ENCODE measurements around the gene DPH6.
A peak's percentile ranks its signal among the peaks of the same experiment; 100 is the strongest.

Gene DPH6

DNA sequence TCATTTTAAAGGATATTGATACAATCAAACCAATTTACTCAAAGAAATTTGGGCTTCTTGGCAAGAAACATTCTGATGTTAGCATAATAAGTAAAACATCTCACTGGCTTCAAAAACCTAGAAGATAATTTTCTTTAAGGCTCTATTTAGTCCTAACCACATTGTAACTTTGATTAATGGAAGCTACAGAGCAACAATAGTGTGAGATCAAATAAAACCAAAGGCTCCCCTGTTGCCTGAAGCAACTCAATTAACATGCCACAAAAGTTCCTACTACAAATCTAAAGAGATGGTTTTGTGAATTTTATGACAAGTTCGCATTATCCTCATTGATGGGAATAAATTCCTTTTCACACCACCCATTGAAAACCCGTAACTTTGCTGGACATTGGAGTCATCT, 5.9 kb downstream of the DPH6 start:
- no peak for DNase-seq

GRCh38 chr15:35535365-35535916, 10.5 kb downstream of the DPH6 start:
- DNase-seq = no peak

DNA sequence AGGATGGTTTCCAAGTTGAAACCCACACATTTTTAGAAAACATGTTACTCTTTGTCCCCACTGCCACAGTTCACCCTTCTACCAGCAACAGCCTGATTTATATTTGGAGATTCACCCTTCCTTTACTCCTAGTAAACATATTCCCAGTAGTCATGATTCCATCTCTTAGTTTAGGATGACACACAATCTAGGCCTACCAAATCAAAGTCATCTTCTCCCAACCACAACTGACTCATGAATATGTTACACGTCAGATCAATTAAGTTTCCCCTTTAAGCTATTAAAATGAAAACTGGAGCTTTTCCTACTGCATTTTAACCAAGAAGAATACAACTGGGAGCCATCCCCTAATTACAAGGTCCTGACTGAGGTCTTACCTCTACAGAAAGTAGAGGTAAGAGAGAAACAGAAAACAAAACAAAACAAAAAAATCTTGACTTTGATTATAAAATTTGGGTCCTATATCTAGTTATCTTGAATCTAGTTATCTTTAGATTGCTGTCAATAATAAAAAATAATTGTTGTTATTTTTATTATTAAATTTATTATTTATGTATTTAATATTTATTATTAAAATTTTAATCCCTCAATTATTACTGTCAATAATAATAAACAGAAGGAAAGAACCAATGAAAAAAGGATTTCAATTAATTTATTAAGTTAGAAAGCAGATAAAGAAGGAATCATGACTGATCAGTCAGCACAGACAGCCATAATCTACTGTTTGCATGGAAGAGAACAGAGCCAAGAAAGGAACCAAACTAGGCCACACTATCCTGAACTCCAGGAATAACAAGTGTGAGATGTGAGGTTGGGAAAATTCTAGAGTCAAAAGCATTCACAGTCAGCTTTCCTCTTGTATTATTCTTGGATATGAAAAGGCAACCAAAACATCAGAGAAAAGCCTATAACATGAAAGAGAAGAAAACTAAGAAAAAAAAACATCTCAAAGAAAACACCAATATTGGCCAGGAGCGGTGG, 12.5 kb downstream of the DPH6 start:
- no peak for DNase-seq

GRCh38 chr15:35530698-35531097, 15.3 kb downstream of the DPH6 start:
- DNase-seq = no peak

GRCh38 chr15:35529784-35530183, 16.2 kb downstream of the DPH6 start:
- DNase-seq = no peak

- DNase-seq = no peak
Observed at GRCh38 chr15:35522061-35522460, 23.9 kb downstream of the DPH6 start.

DNA sequence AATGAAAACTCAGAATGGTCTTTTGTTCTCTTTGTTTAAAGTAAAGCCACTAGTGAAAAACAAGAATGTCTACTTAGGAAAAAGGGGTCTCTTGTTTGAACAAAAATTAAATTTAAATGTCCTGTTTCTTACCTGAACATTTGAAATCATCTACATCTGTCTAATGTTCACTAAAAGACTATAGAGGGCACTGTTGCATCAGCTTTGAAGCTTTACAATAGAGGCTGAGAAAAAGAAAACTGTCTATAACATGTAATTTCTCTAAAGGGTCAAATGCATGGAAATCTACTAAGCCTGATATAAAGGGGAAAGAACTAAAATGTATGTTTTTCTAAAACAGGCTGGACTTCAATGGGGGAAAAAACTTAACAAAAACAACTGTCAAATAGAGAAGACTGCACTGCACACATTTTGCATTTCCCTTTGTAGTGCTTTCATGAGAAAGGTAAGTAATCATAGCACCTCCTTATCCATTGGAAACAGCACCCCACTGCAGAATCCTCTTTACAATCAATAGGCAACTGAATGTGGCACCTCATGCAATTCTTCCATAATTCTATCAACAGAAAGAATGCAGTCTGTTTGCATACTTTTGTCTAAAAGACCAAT, 26.3 kb downstream of the DPH6 start:
- peak; percentile 3 for DNase-seq

- no peak for DNase-seq
Observed at GRCh38 chr15:35519052-35519451, 26.9 kb downstream of the DPH6 start.

DNA sequence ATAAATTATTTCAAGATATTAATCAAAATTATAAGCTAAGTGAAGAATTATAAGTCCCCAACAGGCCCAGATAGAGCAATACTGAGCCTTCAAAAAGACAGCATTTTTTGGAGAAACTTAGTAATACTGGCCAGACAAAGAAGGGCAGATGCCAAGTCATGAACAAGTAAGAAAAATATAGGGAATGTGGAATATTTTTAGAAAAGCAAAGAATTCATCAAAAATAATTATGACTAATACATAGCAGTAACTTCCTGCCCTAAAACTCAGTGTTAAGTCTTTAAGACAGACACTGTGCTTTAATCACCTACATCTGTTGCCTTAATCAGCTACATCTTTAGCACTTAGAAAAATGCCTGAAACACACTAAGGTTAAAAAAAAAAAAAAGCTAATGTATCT, 31.2 kb downstream of the DPH6 start:
- no peak for DNase-seq

- DNase-seq = no peak
Observed at GRCh38 chr15:35507932-35508638, 37.9 kb downstream of the DPH6 start.

- no peak for DNase-seq
Observed at GRCh38 chr15:35506272-35506870, 39.6 kb downstream of the DPH6 start.

GRCh38 chr15:35505809-35506208, 40.2 kb downstream of the DPH6 start:
- no peak for DNase-seq

GRCh38 chr15:35505141-35505540, 40.8 kb downstream of the DPH6 start:
- DNase-seq = no peak

DNA sequence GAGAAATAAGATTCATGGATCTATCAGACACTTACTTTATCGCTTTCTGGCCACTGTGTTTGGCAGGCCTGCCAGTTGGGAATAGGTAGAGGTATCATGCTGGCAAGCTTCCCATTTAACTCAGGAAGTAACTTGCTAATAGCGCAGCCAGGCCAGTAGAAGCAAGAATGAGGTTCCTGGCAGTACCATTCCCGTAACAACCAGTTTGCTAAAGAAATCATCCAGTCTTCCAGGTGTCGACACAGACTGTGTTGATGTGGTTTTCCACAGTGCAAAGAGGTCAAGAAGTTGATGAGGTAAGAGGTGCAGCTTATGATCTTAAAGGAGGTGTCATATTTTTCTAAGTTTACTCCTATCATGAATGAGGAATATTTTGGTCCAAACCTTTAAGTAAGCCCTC, 46.2 kb downstream of the DPH6 start:
- DNase-seq = no peak

- no peak for DNase-seq
Observed at GRCh38 chr15:35496585-35496984, 49.4 kb downstream of the DPH6 start.

- peak; percentile 82 for DNase-seq
Observed at GRCh38 chr15:35495080-35495479, 50.9 kb downstream of the DPH6 start.

- DNase-seq = peak; percentile 74
Observed at GRCh38 chr15:35491999-35492398, 54.0 kb downstream of the DPH6 start.

DNA sequence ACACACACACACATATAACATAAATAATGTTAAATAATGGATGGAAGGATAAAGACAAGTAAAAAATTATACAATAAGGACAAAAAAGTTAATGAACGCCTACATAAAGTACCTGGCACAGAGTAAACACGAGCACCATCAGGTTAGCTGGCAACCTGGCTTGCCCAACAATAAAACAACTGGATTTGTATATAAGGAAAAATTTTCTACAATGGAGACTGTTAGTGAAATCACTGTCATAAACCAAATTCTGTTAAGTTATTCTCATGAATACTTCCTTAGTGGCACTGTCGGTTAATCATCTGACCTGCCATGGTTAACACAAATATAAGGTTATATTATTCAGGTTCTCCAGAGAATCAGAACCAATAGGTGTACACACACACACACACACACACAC, 54.8 kb downstream of the DPH6 start:
- no peak for DNase-seq

DNA sequence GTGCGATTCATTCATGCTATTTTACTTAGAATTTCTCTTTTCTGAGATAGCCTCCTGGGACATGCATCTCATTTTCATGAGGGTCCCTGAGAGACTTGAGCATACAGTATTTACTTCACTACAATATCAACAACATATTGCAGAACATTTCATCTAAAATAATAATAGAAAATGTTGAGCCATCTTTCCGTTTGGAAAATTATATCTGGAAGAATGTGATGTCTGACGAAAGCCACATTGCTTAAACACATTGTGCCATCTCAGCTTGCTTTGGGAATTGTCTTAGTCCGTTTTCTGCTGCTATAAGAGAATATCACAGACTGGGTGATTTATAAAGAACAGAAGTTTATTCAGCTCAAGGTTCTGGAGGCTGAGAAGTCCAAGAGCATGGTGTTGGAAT, 55.5 kb downstream of the DPH6 start:
- no peak for DNase-seq

DNA sequence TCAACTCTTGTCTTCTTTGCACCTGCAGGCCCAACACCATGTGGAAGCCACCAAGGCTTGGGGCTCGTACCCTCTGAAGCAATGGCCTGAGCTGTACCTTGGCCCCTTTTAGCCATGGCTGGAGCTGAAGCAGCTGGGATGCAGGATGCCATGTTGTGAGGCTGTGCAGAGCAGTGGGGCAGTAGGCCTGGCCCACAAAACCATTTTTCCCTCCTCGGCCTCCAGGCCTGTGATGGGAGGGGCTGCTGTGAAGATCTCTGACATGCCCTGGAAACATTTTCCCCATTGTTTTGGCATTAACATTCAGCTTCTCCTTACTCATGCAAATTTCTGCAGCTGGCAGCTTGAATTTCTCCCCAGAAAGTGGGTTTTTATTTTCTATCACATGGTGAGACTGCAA, 58.5 kb downstream of the DPH6 start:
- DNase-seq = no peak

DNA sequence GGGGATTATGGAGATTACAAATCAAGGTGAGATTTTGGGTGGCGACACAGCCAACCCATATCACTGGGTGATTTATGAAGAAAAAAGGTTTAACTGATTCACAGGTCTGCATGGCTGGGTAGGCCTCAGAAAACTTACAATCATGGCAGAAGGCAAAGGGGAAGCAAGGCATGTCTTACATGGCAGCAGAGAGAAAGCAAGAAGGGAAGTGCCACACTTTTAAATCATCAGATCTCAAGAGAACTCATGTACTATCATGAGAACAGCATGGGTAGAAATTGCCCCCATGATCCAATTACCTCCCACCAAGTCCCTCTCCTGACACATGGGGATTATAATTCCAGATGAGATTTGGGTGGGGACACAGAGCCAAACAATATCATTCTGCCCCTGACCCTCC, 59.7 kb downstream of the DPH6 start:
- DNase-seq = no peak

- DNase-seq = no peak
Observed at GRCh38 chr15:35485411-35485810, 60.6 kb downstream of the DPH6 start.

Measured in NCI-H524 treated with DMSO at 0.1 percent for 48 hours (cell line).